Ectodermal cell (in vitro differentiated cells): ENCODE results near the gene RUNX2.

ENCODE experiments used
- H3K27ac ChIP-seq: 2 replicates; pipeline ENCODE4 v1.7.0; 2013; ENCODE audit warnings: mild to moderate bottlenecking, low read depth, low read length; ENCODE audit not compliant: insufficient read depth, poor library complexity, severe bottlenecking
- H3K27me3 ChIP-seq: 2 replicates; pipeline ENCODE4 v1.7.0; 2013; ENCODE audit warnings: mild to moderate bottlenecking, low read length; ENCODE audit not compliant: insufficient read depth, control insufficient read depth, poor library complexity, severe bottlenecking
- H3K36me3 ChIP-seq: one replicate; pipeline ENCODE4 v1.7.0; 2013; ENCODE audit warnings: low read length; ENCODE audit not compliant: control insufficient read depth, insufficient read depth
- H3K4me1 ChIP-seq: one replicate; pipeline ENCODE4 v1.7.0; 2013; ENCODE audit warnings: low read length; ENCODE audit not compliant: control insufficient read depth, insufficient read depth
- H3K4me3 ChIP-seq: 2 replicates; pipeline ENCODE4 v1.7.0; 2013; ENCODE audit warnings: low read depth, low read length, control low read depth; ENCODE audit not compliant: insufficient read depth
- H3K9me3 ChIP-seq: 2 replicates; pipeline ENCODE4 v1.7.0; 2013; ENCODE audit warnings: mild to moderate bottlenecking, low read length, moderate library complexity; ENCODE audit not compliant: control insufficient read depth
- WGBS, 2 experiments: methylation state at CpG; one replicate each; pipeline ENCODE4 v1.1.7; 2013; ENCODE audit warnings: missing lambda C conversion rate in 2 of 2; 5-methylcytosine and 5-hydroxymethylcytosine counted together

RUNX2 gene

GRCh38 chr6:45650524-45651135 lies 322.5 kb downstream of the RUNX2 start:
- 91 to 92% methylated on average over 3 of the region's 3 CpGs for WGBS, 2 experiments
- no peaks in the 10 kb centered on the region for H3K27me3 ChIP-seq
- no peaks in the 10 kb centered on the region for H3K4me1 ChIP-seq
- no peaks in the 10 kb centered on the region for H3K36me3 ChIP-seq
- no peaks in the 10 kb centered on the region for H3K9me3 ChIP-seq
- no peak overlapping the region for H3K27ac ChIP-seq
- H3K4me3 ChIP-seq, result no peak overlapping the region

- no peaks in the 10 kb centered on the region for H3K36me3 ChIP-seq
- H3K4me3 ChIP-seq, result no peak overlapping the region
- H3K9me3 ChIP-seq, result no peaks in the 10 kb centered on the region
- H3K27me3 ChIP-seq, result no peaks in the 10 kb centered on the region
- WGBS, 2 experiments, result 91 to 96% methylated on average over 3 of the region's 3 CpGs
- H3K4me1 ChIP-seq, result no peaks in the 10 kb centered on the region
- H3K27ac ChIP-seq, result no peak overlapping the region
Measured at GRCh38 chr6:45651301-45651700, 323.2 kb downstream of the RUNX2 start.

GRCh38 chr6:45652416-45652815 lies 324.3 kb downstream of the RUNX2 start:
- H3K27me3 ChIP-seq, result no peaks in the 10 kb centered on the region
- H3K9me3 ChIP-seq, result no peaks in the 10 kb centered on the region
- 83 to 100% methylated on average over 1 of the region's 1 CpG for WGBS, 2 experiments
- H3K27ac ChIP-seq, result no peak overlapping the region
- H3K4me3 ChIP-seq, result no peak overlapping the region
- H3K4me1 ChIP-seq, result no peaks in the 10 kb centered on the region
- H3K36me3 ChIP-seq, result no peaks in the 10 kb centered on the region

- H3K27me3 ChIP-seq, result no peaks in the 10 kb centered on the region
- H3K9me3 ChIP-seq, result no peaks in the 10 kb centered on the region
- 90 to 97% methylated on average over 4 of the region's 4 CpGs for WGBS, 2 experiments
- H3K4me3 ChIP-seq, result no peak overlapping the region
- H3K4me1 ChIP-seq, result no peaks in the 10 kb centered on the region
- no peak overlapping the region for H3K27ac ChIP-seq
- H3K36me3 ChIP-seq, result no peaks in the 10 kb centered on the region
Measured at GRCh38 chr6:45653117-45653883, 325.2 kb downstream of the RUNX2 start.

GRCh38 chr6:45654673-45655072 lies 326.5 kb downstream of the RUNX2 start:
- Histone ChIP-seq H3K27me3 (no peaks in the 10 kb centered on the region), H3K27ac (no peak overlapping the region), H3K9me3 (no peaks in the 10 kb centered on the region), H3K36me3 (no peaks in the 10 kb centered on the region), H3K4me3 (no peak overlapping the region), H3K4me1 (no peaks in the 10 kb centered on the region)
- 89 to 93% methylated on average over 2 of the region's 2 CpGs for WGBS, 2 experiments

- no peaks in the 10 kb centered on the region for H3K27me3 ChIP-seq
- no peaks in the 10 kb centered on the region for H3K36me3 ChIP-seq
- 87 to 91% methylated on average over 3 to 4 of the region's 4 CpGs for WGBS, 2 experiments
- H3K27ac ChIP-seq, result no peak overlapping the region
- H3K4me1 ChIP-seq, result no peaks in the 10 kb centered on the region
- H3K9me3 ChIP-seq, result no peaks in the 10 kb centered on the region
- H3K4me3 ChIP-seq, result no peak overlapping the region
Measured at GRCh38 chr6:45655745-45656476, 327.8 kb downstream of the RUNX2 start.

- H3K9me3 ChIP-seq, result no peaks in the 10 kb centered on the region
- H3K27ac ChIP-seq, result no peak overlapping the region
- H3K36me3 ChIP-seq, result no peaks in the 10 kb centered on the region
- H3K4me3 ChIP-seq, result no peak overlapping the region
- H3K27me3 ChIP-seq, result no peaks in the 10 kb centered on the region
- no peaks in the 10 kb centered on the region for H3K4me1 ChIP-seq
Measured at GRCh38 chr6:45657226-45657625, 329.1 kb downstream of the RUNX2 start.

GRCh38 chr6:45658400-45658799 lies 330.3 kb downstream of the RUNX2 start:
- H3K4me3 ChIP-seq, result no peak overlapping the region
- peaks cover 10% of the 10 kb centered on the region for H3K27me3 ChIP-seq
- no CpG with 5 or more reads among the region's 1 CpG for WGBS, 2 experiments
- H3K9me3 ChIP-seq, result no peaks in the 10 kb centered on the region
- no peaks in the 10 kb centered on the region for H3K36me3 ChIP-seq
- H3K4me1 ChIP-seq, result no peaks in the 10 kb centered on the region
- H3K27ac ChIP-seq, result no peak overlapping the region

- Histone ChIP-seq H3K4me1 (no peaks in the 10 kb centered on the region), H3K9me3 (no peaks in the 10 kb centered on the region), H3K4me3 (no peak overlapping the region), H3K36me3 (no peaks in the 10 kb centered on the region), H3K27ac (no peak overlapping the region), H3K27me3 (peaks cover 15% of the 10 kb centered on the region)
- 90 to 93% methylated on average over 5 of the region's 5 CpGs for WGBS, 2 experiments
Measured at GRCh38 chr6:45658958-45659357, 330.8 kb downstream of the RUNX2 start.

GRCh38 chr6:45661661-45662060 lies 333.5 kb downstream of the RUNX2 start:
- no peaks in the 10 kb centered on the region for H3K9me3 ChIP-seq
- 93 to 94% methylated on average over 5 of the region's 5 CpGs for WGBS, 2 experiments
- no peak overlapping the region for H3K4me3 ChIP-seq
- no peaks in the 10 kb centered on the region for H3K36me3 ChIP-seq
- peaks cover 16% of the 10 kb centered on the region for H3K27me3 ChIP-seq
- H3K27ac ChIP-seq, result no peak overlapping the region
- no peaks in the 10 kb centered on the region for H3K4me1 ChIP-seq
